BE2C (cell line): ENCODE results near the gene FAM187B.

Experiments used
- DNase-seq: peaks from one replicate; pipeline ENCODE4 v3.0.0-alpha.2; 2020
- H3K27me3 ChIP-seq: fragments of 250-450 bp; sonication (Bioruptor Pico); 2 replicates; pipeline ENCODE4 v1.5.1; 2020; ENCODE audit warnings: mild to moderate bottlenecking
- H3K36me3 ChIP-seq: fragments of 250-450 bp; sonication (Bioruptor Pico); 2 replicates; pipeline ENCODE4 v1.5.1; 2020; ENCODE audit warnings: mild to moderate bottlenecking
- H3K4me1 ChIP-seq: fragments of 250-450 bp; sonication (Bioruptor Pico); 2 replicates; pipeline ENCODE4 v1.5.1; 2020
- H3K4me3 ChIP-seq: 2 replicates; pipeline ENCODE4 v1.5.1; 2011; ENCODE audit warnings: low read depth, low read length
- H3K9me3 ChIP-seq: fragments of 250-450 bp; sonication (Bioruptor Pico); 2 replicates; pipeline ENCODE4 v1.5.1; 2020
- CTCF ChIP-seq: IDR thresholded peaks from 2 replicates; pipeline ENCODE4 v1.5.1; 2012; ENCODE audit warnings: mild to moderate bottlenecking, low read depth, low read length

FAM187B gene

GRCh38 chr19:35177377-35178274, 50.9 kb downstream of the FAM187B start:
- no peak overlapping the region for H3K4me3 ChIP-seq
- no peak for TF ChIP-seq CTCF
- no peaks in the 10 kb centered on the region for H3K27me3 ChIP-seq
- no peaks in the 10 kb centered on the region; the same call in 1 of the 2 replicates for H3K9me3 ChIP-seq
- H3K36me3 ChIP-seq, result no peaks in the 10 kb centered on the region
- no peak for DNase-seq
- no peaks in the 10 kb centered on the region for H3K4me1 ChIP-seq

GRCh38 chr19:35176181-35176570, 52.4 kb downstream of the FAM187B start:
- Histone ChIP-seq H3K4me1 (no peaks in the 10 kb centered on the region), H3K4me3 (no peak overlapping the region), H3K27me3 (no peaks in the 10 kb centered on the region), H3K9me3 (no peaks in the 10 kb centered on the region), H3K36me3 (no peaks in the 10 kb centered on the region)
- TF ChIP-seq CTCF, result no peak
- DNase-seq, result no peak
